MM.1S (cell line): ENCODE results near the gene INTS2.
A peak's percentile ranks its signal among the peaks of the same experiment; 100 is the strongest.
"Not testable (repeated sequence)": the region's sequence is repeated elsewhere in the genome, so short reads cannot be mapped to it uniquely, and the experiment has no call there.

Experiments used
- DNase-seq: peaks from one replicate; pipeline ENCODE4 v3.0.0-alpha.2; 2015
- H2AFZ ChIP-seq: fragments of 300-600 bp; sonication (generic); 2 replicates; pipeline ENCODE4 v1.6.0; 2016; ENCODE audit warnings: antibody characterized with exemption, low read length
- H3F3A ChIP-seq: fragments of 300-600 bp; sonication (generic); 2 replicates; pipeline ENCODE4 v1.6.1; 2016; ENCODE audit warnings: mild to moderate bottlenecking, antibody characterized with exemption, low read length, moderate library complexity, mixed read lengths; ENCODE audit not compliant: insufficient read depth
- H3K27ac ChIP-seq: fragments of 300-600 bp; sonication (generic); 2 replicates; pipeline ENCODE4 v1.5.1; 2016; ENCODE audit warnings: mild to moderate bottlenecking, low read length
- H3K27me3 ChIP-seq: fragments of 300-600 bp; sonication (generic); replicated peaks from 2 replicates; pipeline ENCODE4 v1.6.0; 2016; ENCODE audit warnings: low read length; ENCODE audit not compliant: insufficient read depth
- H3K36me3 ChIP-seq: fragments of 300-600 bp; sonication (generic); replicated peaks from 2 replicates; pipeline ENCODE4 v1.6.1; 2016; ENCODE audit warnings: mild to moderate bottlenecking, low read length, mixed read lengths; ENCODE audit not compliant: insufficient read depth
- H3K4me1 ChIP-seq: fragments of 300-600 bp; sonication (generic); 2 replicates; pipeline ENCODE4 v1.6.1; 2016; ENCODE audit warnings: low read length, mixed read lengths
- H3K4me2 ChIP-seq: fragments of 300-600 bp; sonication (generic); 2 replicates; pipeline ENCODE4 v1.6.0; 2016; ENCODE audit warnings: low read depth, low read length
- H3K4me3 ChIP-seq: fragments of 300-600 bp; sonication (generic); 2 replicates; pipeline ENCODE4 v1.5.1; 2016; ENCODE audit warnings: low read length, mixed read lengths
- H3K79me2 ChIP-seq: fragments of 300-600 bp; sonication (generic); 2 replicates; pipeline ENCODE4 v1.6.1; 2016; ENCODE audit warnings: mixed run types, low read length, mixed read lengths
- H3K9ac ChIP-seq: fragments of 300-600 bp; sonication (generic); 2 replicates; pipeline ENCODE4 v1.6.1; 2016; ENCODE audit warnings: low read length, mixed read lengths
- H3K9me2 ChIP-seq: fragments of 300-600 bp; sonication (generic); replicated peaks from 2 replicates; pipeline ENCODE4 v1.6.1; 2016; ENCODE audit warnings: mild to moderate bottlenecking, low read length, mixed read lengths; ENCODE audit not compliant: insufficient read depth
- H3K9me3 ChIP-seq: fragments of 300-600 bp; sonication (generic); replicated peaks from 2 replicates; pipeline ENCODE4 v1.6.1; 2016; ENCODE audit warnings: mild to moderate bottlenecking, low read length, mixed read lengths; ENCODE audit not compliant: insufficient read depth
- H4K20me1 ChIP-seq: fragments of 300-600 bp; sonication (generic); 2 replicates; pipeline ENCODE4 v1.6.1; 2016; ENCODE audit warnings: mild to moderate bottlenecking, low read length, moderate library complexity, mixed read lengths; ENCODE audit not compliant: insufficient read depth
- EZH2 ChIP-seq: fragments of 300-600 bp; sonication (generic); optimal IDR thresholded peaks from 2 replicates; pipeline ENCODE3; 2017; ENCODE audit warnings: low read depth, mild to moderate bottlenecking, antibody characterized with exemption, low read length, mixed read lengths
- EZH2phosphoT487 ChIP-seq: fragments of 300-600 bp; sonication (generic); IDR thresholded peaks from 2 replicates; pipeline ENCODE4 v1.6.1; 2018; ENCODE audit warnings: antibody characterized with exemption, low read length
- TF ChIP-seq, protein P1 (sequence below): fragments of 300-600 bp; sonication (generic); IDR thresholded peaks from 2 replicates; pipeline ENCODE4 v1.5.1; 2016; ENCODE audit warnings: antibody characterized with exemption, low read length, mixed read lengths

Gene INTS2

DNA sequence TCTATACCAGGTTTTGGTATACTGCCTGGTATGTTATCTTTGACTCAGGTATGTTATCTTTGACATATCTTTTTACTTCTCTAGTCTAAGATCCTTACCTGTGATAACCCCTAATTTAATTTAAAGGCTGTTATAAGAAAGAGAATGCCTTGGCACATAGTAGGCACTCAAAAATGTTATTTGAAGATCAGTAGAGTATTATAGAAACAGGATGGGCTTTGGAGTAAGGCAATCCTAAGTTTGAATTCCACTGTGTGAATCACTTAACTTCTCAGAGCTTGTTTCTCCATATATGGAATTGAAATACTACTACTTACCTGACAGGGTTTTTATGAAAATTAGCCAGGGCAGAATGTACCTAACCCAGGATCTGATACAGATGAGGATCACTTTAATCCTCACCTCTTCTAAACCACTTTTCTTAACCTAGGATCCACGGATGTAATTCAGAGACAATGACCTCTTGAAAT, 65.6 kb downstream of the INTS2 start:
- H3K4me2 ChIP-seq: peak overlapping the region; percentile 76
- peak overlapping the region; percentile 78 for H3K4me3 ChIP-seq
- H3K27me3 ChIP-seq: no peaks in the 10 kb centered on the region
- peaks cover 25% of the 10 kb centered on the region for H3K79me2 ChIP-seq
- no peaks in the 10 kb centered on the region for H3K36me3 ChIP-seq
- H4K20me1 ChIP-seq: no peaks in the 10 kb centered on the region
- peaks cover 15% of the 10 kb centered on the region; the same call in 1 of the 2 replicates for H3F3A ChIP-seq
- no peaks in the 10 kb centered on the region for H3K9me2 ChIP-seq
- DNase-seq: no peak
- peaks cover 15% of the 10 kb centered on the region; the same call in 1 of the 2 replicates for H3K4me1 ChIP-seq
- H3K9ac ChIP-seq: peak overlapping the region; percentile 89
- H3K9me3 ChIP-seq: no peaks in the 10 kb centered on the region
- peak overlapping the region; percentile 87; the same call in 1 of the 2 replicates for H2AFZ ChIP-seq
- TF ChIP-seq EZH2phosphoT487: no peak
- TF ChIP-seq, protein P1, sequence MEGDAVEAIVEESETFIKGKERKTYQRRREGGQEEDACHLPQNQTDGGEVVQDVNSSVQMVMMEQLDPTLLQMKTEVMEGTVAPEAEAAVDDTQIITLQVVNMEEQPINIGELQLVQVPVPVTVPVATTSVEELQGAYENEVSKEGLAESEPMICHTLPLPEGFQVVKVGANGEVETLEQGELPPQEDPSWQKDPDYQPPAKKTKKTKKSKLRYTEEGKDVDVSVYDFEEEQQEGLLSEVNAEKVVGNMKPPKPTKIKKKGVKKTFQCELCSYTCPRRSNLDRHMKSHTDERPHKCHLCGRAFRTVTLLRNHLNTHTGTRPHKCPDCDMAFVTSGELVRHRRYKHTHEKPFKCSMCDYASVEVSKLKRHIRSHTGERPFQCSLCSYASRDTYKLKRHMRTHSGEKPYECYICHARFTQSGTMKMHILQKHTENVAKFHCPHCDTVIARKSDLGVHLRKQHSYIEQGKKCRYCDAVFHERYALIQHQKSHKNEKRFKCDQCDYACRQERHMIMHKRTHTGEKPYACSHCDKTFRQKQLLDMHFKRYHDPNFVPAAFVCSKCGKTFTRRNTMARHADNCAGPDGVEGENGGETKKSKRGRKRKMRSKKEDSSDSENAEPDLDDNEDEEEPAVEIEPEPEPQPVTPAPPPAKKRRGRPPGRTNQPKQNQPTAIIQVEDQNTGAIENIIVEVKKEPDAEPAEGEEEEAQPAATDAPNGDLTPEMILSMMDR: no peak
- TF ChIP-seq EZH2: no peak
- peak overlapping the region; percentile 80; the same call in 1 of the 2 replicates for H3K27ac ChIP-seq

DNA sequence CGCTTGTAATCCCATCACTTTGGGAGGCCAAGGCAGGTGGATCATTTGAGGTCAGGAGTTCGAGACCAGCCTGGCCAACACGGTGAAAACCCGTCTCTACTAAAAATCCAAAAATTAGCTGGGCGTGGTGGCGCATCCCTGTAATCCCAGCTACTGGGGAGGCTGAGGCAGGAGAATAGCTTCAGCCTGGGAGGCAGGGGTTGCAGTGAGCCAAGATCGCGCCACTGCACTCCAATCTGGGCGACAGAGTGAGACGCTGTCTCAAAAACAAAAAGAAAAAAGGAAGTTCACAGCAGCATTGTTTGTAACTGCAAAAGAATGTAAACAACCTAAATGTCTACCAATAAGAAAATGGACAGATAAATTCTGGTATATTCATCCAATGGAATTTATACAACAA, 67.4 kb downstream of the INTS2 start:
- not testable (repeated sequence) for H2AFZ ChIP-seq, H3K27me3 ChIP-seq, H4K20me1 ChIP-seq, H3K9me3 ChIP-seq, H3K9ac ChIP-seq, H3K4me2 ChIP-seq, H3K4me3 ChIP-seq, H3K9me2 ChIP-seq, H3K36me3 ChIP-seq, DNase-seq, H3K27ac ChIP-seq
- Histone ChIP-seq H3F3A (peaks cover 15% of the 10 kb centered on the region; the same call in 1 of the 2 replicates), H3K4me1 (peaks cover 15% of the 10 kb centered on the region; the same call in 1 of the 2 replicates), H3K79me2 (peaks cover 25% of the 10 kb centered on the region)

DNA sequence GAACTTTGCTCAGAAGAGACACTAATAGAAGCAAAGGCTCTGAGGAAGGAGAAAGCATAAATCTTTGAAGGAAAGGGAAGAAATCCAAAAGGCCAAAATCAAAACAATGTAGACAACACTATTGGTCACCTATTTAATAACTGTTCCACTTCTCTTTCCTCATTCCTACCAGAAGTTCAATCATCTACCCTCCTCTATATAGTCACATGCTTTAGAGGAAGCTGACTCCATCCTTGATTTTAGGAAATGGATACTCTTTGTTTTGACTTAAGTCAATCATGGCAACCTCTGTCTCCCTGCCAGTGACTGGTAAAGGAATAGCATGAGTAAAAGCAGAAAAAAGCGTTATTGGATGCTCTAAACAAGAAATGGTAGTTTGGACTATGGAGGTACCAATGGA, 71.7 kb downstream of the INTS2 start:
- no peak for DNase-seq
- H3K4me2 ChIP-seq: no peak overlapping the region
- no peaks in the 10 kb centered on the region for H3F3A ChIP-seq
- H4K20me1 ChIP-seq: no peaks in the 10 kb centered on the region
- H3K4me3 ChIP-seq: no peak overlapping the region
- no peaks in the 10 kb centered on the region for H3K9me3 ChIP-seq
- no peak overlapping the region for H3K9ac ChIP-seq
- 0 out of 2 replicates have a peak, but pooled peaks cover 5% of the 10 kb centered on the region for H3K36me3 ChIP-seq
- H3K9me2 ChIP-seq: no peaks in the 10 kb centered on the region
- peaks cover 17% of the 10 kb centered on the region; the same call in 1 of the 2 replicates for H3K79me2 ChIP-seq
- no peaks in the 10 kb centered on the region for H3K4me1 ChIP-seq
- TF ChIP-seq EZH2 (no peak), EZH2phosphoT487 (no peak)
- TF ChIP-seq, protein P1: no peak
- no peak overlapping the region for H2AFZ ChIP-seq
- H3K27ac ChIP-seq: no peak overlapping the region
- no peaks in the 10 kb centered on the region for H3K27me3 ChIP-seq

DNA sequence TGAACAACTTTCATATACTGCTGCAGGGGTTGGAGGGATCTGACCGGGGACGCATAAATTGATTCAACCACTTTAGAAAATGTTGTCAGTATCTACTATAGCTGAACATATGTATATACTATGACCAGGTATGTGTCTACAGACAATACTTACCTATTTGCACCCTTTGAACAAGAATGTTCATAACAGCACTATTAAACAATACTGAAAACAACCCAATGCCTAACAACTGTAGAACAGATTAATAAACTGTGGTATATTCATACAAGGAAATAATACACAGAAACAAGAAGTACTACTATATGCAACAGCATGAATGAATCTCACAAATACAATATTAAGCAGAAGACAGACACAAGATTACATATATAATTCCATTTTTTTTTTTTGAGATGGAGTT, 74.9 kb downstream of the INTS2 start:
- Histone ChIP-seq H2AFZ (no peak overlapping the region), H3K9me2 (no peaks in the 10 kb centered on the region), H3K4me2 (no peak overlapping the region), H3K9me3 (no peaks in the 10 kb centered on the region), H3K79me2 (peaks cover 10% of the 10 kb centered on the region; the same call in 1 of the 2 replicates), H3K27me3 (no peaks in the 10 kb centered on the region), H3F3A (no peaks in the 10 kb centered on the region), H3K27ac (no peak overlapping the region), H3K36me3 (peaks cover 5% of the 10 kb centered on the region; the same call in 1 of the 2 replicates), H3K4me3 (no peak overlapping the region), H3K4me1 (no peaks in the 10 kb centered on the region), H4K20me1 (no peaks in the 10 kb centered on the region), H3K9ac (no peak overlapping the region)
- DNase-seq: no peak
- TF ChIP-seq EZH2 (no peak), EZH2phosphoT487 (no peak)
- TF ChIP-seq, protein P1: no peak
